ENCODE results near the gene ITIH3.

DNA sequence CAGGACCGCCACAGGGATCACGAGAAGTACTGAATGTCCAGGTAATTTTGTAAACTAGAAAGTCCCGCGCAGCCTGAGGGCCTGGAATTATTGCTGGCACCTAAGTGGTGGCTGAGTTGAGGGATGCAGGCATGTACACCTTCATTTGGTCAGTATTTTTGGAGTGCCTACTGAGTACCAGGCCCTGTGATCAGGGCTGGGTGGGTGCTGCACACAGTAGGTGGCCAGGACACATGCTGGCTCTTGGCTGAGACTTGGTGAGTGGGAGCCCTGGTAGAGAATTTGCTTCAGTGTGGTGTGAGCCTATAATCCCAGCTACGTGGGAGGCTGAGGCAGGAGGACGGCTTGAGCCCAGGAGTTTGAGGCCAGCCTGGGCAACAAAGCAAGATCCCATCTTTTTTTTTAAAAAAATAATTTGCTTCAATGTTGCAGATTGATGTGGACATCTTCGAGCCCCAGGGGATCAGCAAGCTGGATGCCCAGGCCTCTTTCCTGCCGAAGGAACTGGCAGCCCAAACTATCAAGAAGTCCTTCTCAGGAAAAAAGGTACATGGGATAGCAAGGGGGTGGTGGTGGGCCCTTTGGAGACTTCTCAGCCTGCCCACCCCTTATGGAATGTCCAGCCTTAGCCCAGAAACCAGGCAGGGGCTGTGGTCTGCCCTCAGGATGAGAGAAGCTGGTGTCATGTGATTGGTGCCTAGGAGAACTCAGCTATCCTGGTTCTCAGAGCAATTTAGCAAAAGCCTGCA lies 14.6 kb upstream of the ITIH3 start:
- TF ChIP-seq EP300 (IDR thresholded peaks at IDR 0.05) (no peak), CTCF (IDR thresholded peaks at IDR 0.05) (no peak)

Data from ovary (tissue), 3 donors.